ENCODE measurements around the gene PRX. TPM values are rescaled to one million over a fixed set of nuclear protein-coding genes. Genes with fewer than 3 reads are reported as not detected.
"Not testable (repeated sequence)": the region's sequence is repeated elsewhere in the genome, so short reads cannot be mapped to it uniquely, and the experiment has no call there.

The PRX gene
- total RNA-seq, 1 experiment from 2014 or later: 2.5 TPM

GRCh38 chr19:40371802-40372122, 41.4 kb downstream of the PRX start:
- Histone ChIP-seq H3K4me3 (ENCODE audit: low read depth, low read length, poor library complexity, severe bottlenecking) (no peak overlapping the region), H3K4me1 (ENCODE audit: insufficient read depth, low read length, poor library complexity, severe bottlenecking) (peaks cover 5% of the 10 kb centered on the region), H3K27me3 (replicated peaks; ENCODE audit: insufficient read depth, low read depth, low read length, poor library complexity) (no peaks in the 10 kb centered on the region), H3K36me3 (ENCODE audit: insufficient read depth, low read length, poor library complexity, severe bottlenecking) (peaks cover 58% of the 10 kb centered on the region), H3K27ac (ENCODE audit: low read depth, low read length, poor library complexity, severe bottlenecking) (no peak overlapping the region), H3K9me3 (ENCODE audit: low read depth, low read length, poor library complexity, severe bottlenecking) (no peaks in the 10 kb centered on the region)
- BruUV-seq (replicated peaks): no TSS peak
- TF ChIP-seq EZH2 (IDR thresholded peaks at IDR 0.05; ENCODE audit: borderline replicate concordance, low read depth, low read length, poor library complexity, severe bottlenecking): no peak
- TF ChIP-seq CTCF (conservative IDR thresholded peaks at IDR 0.05; ENCODE audit: low read depth, low read length): no peak
- POLR2A ChIA-PET (ENCODE audit: low non-redundant PET): no interaction called here
- intact Hi-C loops (cut with micrococcal nuclease; ENCODE audit: unreplicated experiment): no loop called here
- DNase-seq (ENCODE audit: low spot score): no peak
- CTCF ChIA-PET: no interaction called here

- intact Hi-C loops (cut with micrococcal nuclease; ENCODE audit: unreplicated experiment): no loop called here
- Histone ChIP-seq H3K4me3 (ENCODE audit: low read depth, low read length, poor library complexity, severe bottlenecking) (no peak overlapping the region), H3K36me3 (ENCODE audit: insufficient read depth, low read length, poor library complexity, severe bottlenecking) (peaks cover 53% of the 10 kb centered on the region), H3K27me3 (replicated peaks; ENCODE audit: insufficient read depth, low read depth, low read length, poor library complexity) (no peaks in the 10 kb centered on the region), H3K9me3 (ENCODE audit: low read depth, low read length, poor library complexity, severe bottlenecking) (no peaks in the 10 kb centered on the region), H3K27ac (ENCODE audit: low read depth, low read length, poor library complexity, severe bottlenecking) (no peak overlapping the region), H3K4me1 (ENCODE audit: insufficient read depth, low read length, poor library complexity, severe bottlenecking) (peaks cover 11% of the 10 kb centered on the region)
- DNase-seq (ENCODE audit: low spot score): peak; percentile 26
- TF ChIP-seq EZH2 (IDR thresholded peaks at IDR 0.05; ENCODE audit: borderline replicate concordance, low read depth, low read length, poor library complexity, severe bottlenecking): no peak
- TF ChIP-seq CTCF (conservative IDR thresholded peaks at IDR 0.05; ENCODE audit: low read depth, low read length): no peak
- CTCF ChIA-PET: no interaction called here
- POLR2A ChIA-PET (ENCODE audit: low non-redundant PET): no interaction called here
- no TSS peak for BruUV-seq (replicated peaks)
Observed at GRCh38 chr19:40370997-40371801, 42.0 kb downstream of the PRX start.

- H3K27me3 ChIP-seq (replicated peaks; ENCODE audit: insufficient read depth, low read depth, low read length, poor library complexity); POLR2A ChIA-PET (ENCODE audit: low non-redundant PET); H3K9me3 ChIP-seq (ENCODE audit: low read depth, low read length, poor library complexity, severe bottlenecking); DNase-seq (ENCODE audit: low spot score); CTCF ChIA-PET; H3K27ac ChIP-seq (ENCODE audit: low read depth, low read length, poor library complexity, severe bottlenecking); BruUV-seq (replicated peaks); H3K4me3 ChIP-seq (ENCODE audit: low read depth, low read length, poor library complexity, severe bottlenecking); intact Hi-C loops (cut with micrococcal nuclease; ENCODE audit: unreplicated experiment): not testable (repeated sequence)
- H3K4me1 ChIP-seq (ENCODE audit: insufficient read depth, low read length, poor library complexity, severe bottlenecking): peaks cover 14% of the 10 kb centered on the region
- peaks cover 52% of the 10 kb centered on the region for H3K36me3 ChIP-seq (ENCODE audit: insufficient read depth, low read length, poor library complexity, severe bottlenecking)
Observed at GRCh38 chr19:40370253-40370652, 42.9 kb downstream of the PRX start.

- H3K4me3 ChIP-seq (ENCODE audit: low read depth, low read length, poor library complexity, severe bottlenecking): no peak overlapping the region
- no peaks in the 10 kb centered on the region for H3K27me3 ChIP-seq (replicated peaks; ENCODE audit: insufficient read depth, low read depth, low read length, poor library complexity)
- ChIA-PET POLR2A (ENCODE audit: low non-redundant PET) (no interaction called here), CTCF (no interaction called here)
- H3K4me1 ChIP-seq (ENCODE audit: insufficient read depth, low read length, poor library complexity, severe bottlenecking): peaks cover 14% of the 10 kb centered on the region
- DNase-seq (ENCODE audit: low spot score): no peak
- BruUV-seq (replicated peaks): no TSS peak
- no peak overlapping the region for H3K27ac ChIP-seq (ENCODE audit: low read depth, low read length, poor library complexity, severe bottlenecking)
- TF ChIP-seq EZH2 (IDR thresholded peaks at IDR 0.05; ENCODE audit: borderline replicate concordance, low read depth, low read length, poor library complexity, severe bottlenecking) (no peak), CTCF (conservative IDR thresholded peaks at IDR 0.05; ENCODE audit: low read depth, low read length) (no peak)
- H3K36me3 ChIP-seq (ENCODE audit: insufficient read depth, low read length, poor library complexity, severe bottlenecking): peaks cover 52% of the 10 kb centered on the region
- intact Hi-C loops (cut with micrococcal nuclease; ENCODE audit: unreplicated experiment): no loop called here
- H3K9me3 ChIP-seq (ENCODE audit: low read depth, low read length, poor library complexity, severe bottlenecking): no peaks in the 10 kb centered on the region
Observed at GRCh38 chr19:40369797-40370196, 43.4 kb downstream of the PRX start.
